IPS-15b (cell line): Measurements from ENCODE around the gene EDA.

Experiments used
- H3K27me3 ChIP-seq: one replicate; pipeline ENCODE4 v1.6.1; 2013; ENCODE audit warnings: low read length; ENCODE audit not compliant: control insufficient read depth, insufficient read depth
- H3K36me3 ChIP-seq: one replicate; pipeline ENCODE4 v1.6.1; 2013; ENCODE audit warnings: low read length; ENCODE audit not compliant: control insufficient read depth, insufficient read depth
- H3K4me1 ChIP-seq: one replicate; pipeline ENCODE4 v1.6.1; 2013; ENCODE audit warnings: mild to moderate bottlenecking, low read length; ENCODE audit not compliant: control insufficient read depth, insufficient read depth
- H3K4me3 ChIP-seq: one replicate; pipeline ENCODE4 v1.5.1; 2013; ENCODE audit warnings: low read depth, low read length
- H3K9ac ChIP-seq: one replicate; pipeline ENCODE4 v1.6.1; 2013; ENCODE audit warnings: low read depth, mild to moderate bottlenecking, low read length
- H3K9me3 ChIP-seq: one replicate; pipeline ENCODE4 v1.6.1; 2013; ENCODE audit warnings: mild to moderate bottlenecking, low read length; ENCODE audit not compliant: control insufficient read depth, insufficient read depth

The EDA gene

GRCh38 chrX:70049925-70050324, 434.0 kb downstream of the EDA start, which contains the start of gene AWAT2:
Gene AWAT2 (minus strand): TSS chrX:70049938. CDS start chrX:70049932, 6 bp downstream.
- no peaks in the 10 kb centered on the region for H3K4me1 ChIP-seq
- no peaks in the 10 kb centered on the region for H3K9me3 ChIP-seq
- H3K27me3 ChIP-seq, result no peaks in the 10 kb centered on the region
- H3K9ac ChIP-seq, result no peak within 1 kb of the TSS
- no peak within 1 kb of the TSS for H3K4me3 ChIP-seq
- H3K36me3 ChIP-seq, result no peaks in the 10 kb centered on the region

- H3K9ac ChIP-seq, result no peak overlapping the region
- no peaks in the 10 kb centered on the region for H3K27me3 ChIP-seq
- no peaks in the 10 kb centered on the region for H3K36me3 ChIP-seq
- H3K4me1 ChIP-seq, result no peaks in the 10 kb centered on the region
- no peaks in the 10 kb centered on the region for H3K9me3 ChIP-seq
- no peak overlapping the region for H3K4me3 ChIP-seq
These were observed 437.1 kb downstream of the EDA start for GRCh38 chrX:70052895-70053615.

GRCh38 chrX:70054391-70054790, 438.5 kb downstream of the EDA start:
- H3K4me1 ChIP-seq, result no peaks in the 10 kb centered on the region
- H3K9me3 ChIP-seq, result no peaks in the 10 kb centered on the region
- H3K36me3 ChIP-seq, result no peaks in the 10 kb centered on the region
- H3K27me3 ChIP-seq, result no peaks in the 10 kb centered on the region
- no peak overlapping the region for H3K9ac ChIP-seq
- no peak overlapping the region for H3K4me3 ChIP-seq

GRCh38 chrX:70062076-70062475, 446.2 kb downstream of the EDA start, which contains the start of gene OTUD6A:
Gene OTUD6A (plus strand): TSS chrX:70062457. CDS start chrX:70062525, 68 bp downstream.
- Histone ChIP-seq H3K9ac (no peak within 1 kb of the TSS), H3K36me3 (no peaks in the 10 kb centered on the region), H3K27me3 (no peaks in the 10 kb centered on the region), H3K4me1 (no peaks in the 10 kb centered on the region), H3K9me3 (no peaks in the 10 kb centered on the region), H3K4me3 (no peak within 1 kb of the TSS)

- Histone ChIP-seq H3K9ac (no peak overlapping the region), H3K27me3 (no peaks in the 10 kb centered on the region), H3K4me1 (no peaks in the 10 kb centered on the region), H3K4me3 (no peak overlapping the region), H3K9me3 (no peaks in the 10 kb centered on the region), H3K36me3 (no peaks in the 10 kb centered on the region)
These were observed 447.1 kb downstream of the EDA start for GRCh38 chrX:70062961-70063550.

- Histone ChIP-seq H3K9me3 (no peaks in the 10 kb centered on the region), H3K36me3 (no peaks in the 10 kb centered on the region), H3K9ac (no peak overlapping the region), H3K27me3 (no peaks in the 10 kb centered on the region), H3K4me3 (no peak overlapping the region), H3K4me1 (no peaks in the 10 kb centered on the region)
These were observed 450.7 kb downstream of the EDA start for GRCh38 chrX:70066646-70067045.

GRCh38 chrX:70079297-70079696, 463.4 kb downstream of the EDA start:
- no peaks in the 10 kb centered on the region for H3K4me1 ChIP-seq
- H3K27me3 ChIP-seq, result no peaks in the 10 kb centered on the region
- no peaks in the 10 kb centered on the region for H3K9me3 ChIP-seq
- no peak overlapping the region for H3K9ac ChIP-seq
- H3K36me3 ChIP-seq, result no peaks in the 10 kb centered on the region
- H3K4me3 ChIP-seq, result no peak overlapping the region

GRCh38 chrX:70079870-70080269, 464.0 kb downstream of the EDA start:
- H3K9me3 ChIP-seq, result no peaks in the 10 kb centered on the region
- no peaks in the 10 kb centered on the region for H3K4me1 ChIP-seq
- H3K9ac ChIP-seq, result no peak overlapping the region
- no peaks in the 10 kb centered on the region for H3K36me3 ChIP-seq
- H3K4me3 ChIP-seq, result no peak overlapping the region
- no peaks in the 10 kb centered on the region for H3K27me3 ChIP-seq

- Histone ChIP-seq H3K9ac (no peak overlapping the region), H3K4me3 (no peak overlapping the region), H3K36me3 (no peaks in the 10 kb centered on the region), H3K4me1 (no peaks in the 10 kb centered on the region), H3K9me3 (no peaks in the 10 kb centered on the region), H3K27me3 (no peaks in the 10 kb centered on the region)
These were observed 466.8 kb downstream of the EDA start for GRCh38 chrX:70082723-70083122.

- Histone ChIP-seq H3K9me3 (no peaks in the 10 kb centered on the region), H3K9ac (no peak overlapping the region), H3K4me1 (no peaks in the 10 kb centered on the region), H3K27me3 (no peaks in the 10 kb centered on the region), H3K4me3 (no peak overlapping the region), H3K36me3 (no peaks in the 10 kb centered on the region)
These were observed 468.8 kb downstream of the EDA start for GRCh38 chrX:70084592-70085240.

GRCh38 chrX:70087857-70088630, 472.1 kb downstream of the EDA start:
- no peaks in the 10 kb centered on the region for H3K36me3 ChIP-seq
- peaks cover 3% of the 10 kb centered on the region for H3K9me3 ChIP-seq
- H3K4me3 ChIP-seq, result no peak overlapping the region
- H3K9ac ChIP-seq, result no peak overlapping the region
- H3K4me1 ChIP-seq, result no peaks in the 10 kb centered on the region
- no peaks in the 10 kb centered on the region for H3K27me3 ChIP-seq
